BLaER1 (cell line): ENCODE data around the gene GPRC5B.

Source experiments
- H3K27ac ChIP-seq: shearing (Covaris generic); formaldehyde crosslinking; 2 replicates; pipeline ENCODE4 v1.8.1; 2022
- H3K27me3 ChIP-seq: shearing (Covaris generic); formaldehyde crosslinking; 2 replicates; pipeline ENCODE4 v1.8.1; 2022
- H3K36me3 ChIP-seq: shearing (Covaris generic); formaldehyde crosslinking; 2 replicates; pipeline ENCODE4 v1.8.1; 2022
- H3K4me1 ChIP-seq: shearing (Covaris generic); formaldehyde crosslinking; 2 replicates; pipeline ENCODE4 v1.8.1; 2022
- H3K4me2 ChIP-seq: shearing (Covaris generic); formaldehyde crosslinking; 2 replicates; pipeline ENCODE4 v1.8.1; 2022
- H3K4me3 ChIP-seq: shearing (Covaris generic); formaldehyde crosslinking; 2 replicates; pipeline ENCODE4 v1.8.1; 2022
- H3K9ac ChIP-seq: shearing (Covaris generic); formaldehyde crosslinking; 2 replicates; pipeline ENCODE4 v1.8.1; 2022
- H3K9me3 ChIP-seq: shearing (Covaris generic); formaldehyde crosslinking; 2 replicates; pipeline ENCODE4 v1.8.1; 2022
- H4K20me1 ChIP-seq: shearing (Covaris generic); formaldehyde crosslinking; 2 replicates; pipeline ENCODE4 v1.8.1; 2022
- Cebpa-rat ChIP-seq: shearing (Covaris generic); IDR thresholded peaks from 2 replicates; pipeline ENCODE4 v1.8.1; 2022

The GPRC5B gene

DNA sequence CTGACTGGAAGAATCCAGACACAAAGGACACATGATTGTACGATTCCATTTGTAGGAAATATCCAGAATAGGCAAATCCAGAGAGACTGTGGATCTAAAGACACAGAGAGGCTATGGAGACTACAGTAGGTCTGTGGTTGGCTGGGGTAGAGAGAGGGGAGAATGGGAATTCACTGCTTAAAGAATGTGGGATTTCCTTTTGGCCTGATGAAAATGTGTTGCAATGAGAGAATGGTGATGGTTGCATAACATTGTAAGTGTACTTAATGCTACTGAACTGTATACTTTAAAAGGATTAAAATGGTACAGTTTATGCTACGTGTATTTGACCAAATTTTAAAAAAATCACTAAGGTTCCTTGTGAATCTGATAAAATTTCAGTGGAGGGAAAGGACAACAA lies 62.1 kb downstream of the GPRC5B start:
- TF ChIP-seq Cebpa-rat = no peak
- H3K27ac ChIP-seq = no peak overlapping the region

DNA sequence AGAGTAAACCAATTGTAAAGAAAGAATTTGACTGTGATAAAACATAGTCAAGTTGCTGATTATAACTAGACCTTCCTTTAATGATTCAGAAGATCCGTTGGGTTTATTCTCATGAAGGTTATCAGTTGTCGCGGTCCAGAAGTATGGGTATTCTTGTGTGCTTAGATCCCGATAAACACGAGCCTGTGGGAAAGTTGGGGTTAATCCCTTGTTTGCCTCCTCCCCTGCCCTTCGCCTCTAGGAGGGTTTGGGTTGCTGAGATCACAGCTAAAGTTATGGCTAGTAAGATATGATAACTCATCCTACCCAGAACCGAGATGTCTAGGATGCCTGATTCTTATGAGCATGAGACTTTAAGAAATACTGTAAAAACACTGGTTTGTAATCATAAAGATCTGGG lies 66.8 kb downstream of the GPRC5B start:
- no peak overlapping the region for H3K9ac ChIP-seq

More for the DNA sequence above, 62.1 kb downstream of the GPRC5B start:
- Histone ChIP-seq H3K9me3 (peaks cover 7% of the 10 kb centered on the region; the same call in 1 of the 2 replicates), H3K9ac (no peak overlapping the region), H4K20me1 (no peaks in the 10 kb centered on the region), H3K27me3 (no peaks in the 10 kb centered on the region), H3K4me3 (no peak overlapping the region), H3K36me3 (no peaks in the 10 kb centered on the region), H3K4me2 (no peak overlapping the region), H3K4me1 (peaks cover 8% of the 10 kb centered on the region; the same call in 1 of the 2 replicates)

DNA sequence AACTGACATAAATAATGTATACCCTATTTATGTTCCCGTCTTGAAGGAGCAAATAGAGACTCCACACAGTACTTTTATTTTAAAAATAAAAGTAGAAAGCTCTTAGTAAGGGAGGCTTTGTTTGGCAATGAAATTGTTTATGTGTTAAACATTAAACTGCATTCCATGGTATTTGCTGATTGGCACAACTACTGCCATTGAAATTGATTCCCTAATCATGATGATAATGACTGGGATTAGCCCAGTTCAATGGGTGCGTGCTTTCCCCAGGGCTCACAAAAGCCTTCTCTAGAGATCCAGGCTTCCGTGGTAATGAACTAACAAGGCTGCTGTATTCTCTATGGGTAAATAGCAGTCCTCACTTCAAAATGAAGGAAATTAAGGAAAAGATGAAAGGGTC lies 67.5 kb downstream of the GPRC5B start:
- Histone ChIP-seq H3K4me1 (no peaks in the 10 kb centered on the region), H3K36me3 (no peaks in the 10 kb centered on the region), H3K27ac (no peak overlapping the region), H3K9ac (no peak overlapping the region), H3K4me3 (no peak overlapping the region), H3K27me3 (no peaks in the 10 kb centered on the region), H3K4me2 (no peak overlapping the region), H3K9me3 (peaks cover 8% of the 10 kb centered on the region), H4K20me1 (no peaks in the 10 kb centered on the region)
- TF ChIP-seq Cebpa-rat = no peak

More for the DNA sequence above, 66.8 kb downstream of the GPRC5B start:
- H3K4me3 ChIP-seq = no peak overlapping the region
- no peaks in the 10 kb centered on the region for H3K36me3 ChIP-seq
- no peak for TF ChIP-seq Cebpa-rat
- no peak overlapping the region for H3K4me2 ChIP-seq
- peaks cover under 1% of the 10 kb centered on the region; the same call in 1 of the 2 replicates for H3K4me1 ChIP-seq
- H3K27me3 ChIP-seq = no peaks in the 10 kb centered on the region
- no peaks in the 10 kb centered on the region for H4K20me1 ChIP-seq
- peaks cover 6% of the 10 kb centered on the region for H3K9me3 ChIP-seq
- H3K27ac ChIP-seq = no peak overlapping the region

DNA sequence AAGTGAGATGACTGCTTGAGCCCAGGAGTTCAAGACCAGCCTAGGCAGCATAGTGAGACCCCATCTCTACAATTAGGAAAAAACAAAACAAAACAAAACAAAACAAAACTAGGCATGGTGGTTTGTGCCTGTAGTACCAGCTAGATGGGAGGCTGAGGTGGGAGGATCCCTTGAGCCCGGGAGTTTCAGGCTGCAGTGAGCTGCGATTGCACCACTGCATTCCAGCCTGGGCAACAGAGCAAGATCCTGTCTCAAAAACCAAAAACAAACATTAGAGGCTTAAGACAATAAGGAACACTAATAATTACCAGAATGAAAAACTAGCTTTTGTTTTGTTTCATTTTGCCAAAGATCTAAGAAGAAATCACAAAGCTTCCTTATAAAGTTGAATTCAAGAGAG lies 69.2 kb downstream of the GPRC5B start:
- no peak overlapping the region for H3K27ac ChIP-seq
- H3K27me3 ChIP-seq = no peaks in the 10 kb centered on the region
- no peaks in the 10 kb centered on the region for H4K20me1 ChIP-seq
- TF ChIP-seq Cebpa-rat = no peak
- H3K4me2 ChIP-seq = no peak overlapping the region
- H3K9ac ChIP-seq = no peak overlapping the region
- no peaks in the 10 kb centered on the region for H3K4me1 ChIP-seq
- no peaks in the 10 kb centered on the region for H3K36me3 ChIP-seq
- no peak overlapping the region for H3K4me3 ChIP-seq
- H3K9me3 ChIP-seq = peaks cover 8% of the 10 kb centered on the region

DNA sequence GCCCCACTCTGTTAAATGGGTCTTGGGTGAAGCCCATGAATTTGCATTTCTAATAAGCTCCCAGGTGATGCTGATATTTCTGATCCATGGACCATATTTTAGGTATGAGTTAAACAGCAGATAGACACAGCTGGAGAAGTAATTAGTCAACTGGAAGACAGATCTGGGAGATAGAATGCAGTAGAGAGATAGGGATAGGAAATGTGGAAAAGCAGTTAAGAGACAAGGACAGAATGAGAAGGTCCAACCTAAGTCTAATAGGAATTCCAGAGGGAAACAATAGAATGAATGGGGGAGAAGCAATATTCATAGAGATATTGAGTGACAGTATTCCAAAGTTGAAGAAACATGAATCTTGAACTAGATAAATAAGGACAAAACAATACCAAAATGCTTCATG lies 71.7 kb downstream of the GPRC5B start:
- TF ChIP-seq Cebpa-rat = no peak
- Histone ChIP-seq H3K4me2 (no peak overlapping the region), H3K9me3 (peaks cover 8% of the 10 kb centered on the region), H3K27ac (no peak overlapping the region), H3K9ac (no peak overlapping the region), H3K4me3 (no peak overlapping the region), H3K27me3 (no peaks in the 10 kb centered on the region), H3K36me3 (no peaks in the 10 kb centered on the region), H3K4me1 (peaks cover 18% of the 10 kb centered on the region), H4K20me1 (no peaks in the 10 kb centered on the region)

DNA sequence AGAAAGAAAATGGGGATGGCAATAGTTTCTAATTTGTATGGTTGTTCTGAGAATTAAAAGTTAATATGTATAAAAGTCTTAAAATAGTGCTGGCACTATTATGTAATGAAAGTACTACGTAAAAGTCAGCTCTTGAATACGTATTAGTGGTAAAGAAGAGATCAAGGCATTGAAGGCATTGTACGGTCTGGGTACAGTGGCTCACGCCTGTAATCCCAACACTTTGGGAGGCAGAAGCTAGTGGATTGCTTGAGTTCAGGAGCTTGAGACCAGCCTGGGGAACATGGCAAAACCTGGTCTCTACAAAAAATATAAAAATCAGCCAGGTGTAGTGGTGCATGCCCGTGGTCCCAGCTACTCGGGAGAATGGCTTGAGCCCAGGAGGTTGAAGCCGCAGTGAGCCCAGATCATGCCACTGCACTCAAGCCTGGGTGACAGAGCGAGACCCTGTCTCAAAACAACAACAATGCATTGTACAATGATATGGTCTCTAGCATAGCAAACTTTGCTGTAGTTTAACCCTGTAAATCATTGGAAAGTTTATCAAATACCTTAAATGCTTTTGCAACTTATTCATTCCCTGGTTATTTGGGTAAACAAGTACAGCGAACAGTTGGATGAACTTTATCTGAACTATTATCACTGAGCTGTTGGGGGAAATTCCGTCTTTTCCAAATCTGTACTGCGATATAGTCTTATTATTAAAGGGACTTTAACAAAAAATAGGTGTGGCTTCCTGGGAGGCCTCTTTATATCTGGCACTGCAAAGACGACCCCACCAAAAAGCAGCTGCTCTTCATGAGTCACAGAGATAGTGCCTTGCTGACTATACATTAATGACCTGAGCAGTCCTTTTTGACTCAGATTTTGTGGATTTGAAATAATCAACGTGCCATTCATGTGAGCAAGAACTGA lies 73.6 kb downstream of the GPRC5B start:
- no peaks in the 10 kb centered on the region for H3K36me3 ChIP-seq
- H3K9ac ChIP-seq = no peak overlapping the region
- no peak overlapping the region for H3K4me2 ChIP-seq
- no peak for TF ChIP-seq Cebpa-rat
- H3K4me3 ChIP-seq = no peak overlapping the region
- H3K9me3 ChIP-seq = peaks cover 17% of the 10 kb centered on the region
- H4K20me1 ChIP-seq = no peaks in the 10 kb centered on the region
- no peaks in the 10 kb centered on the region for H3K27me3 ChIP-seq
- H3K27ac ChIP-seq = no peak overlapping the region
- peaks cover 23% of the 10 kb centered on the region for H3K4me1 ChIP-seq

DNA sequence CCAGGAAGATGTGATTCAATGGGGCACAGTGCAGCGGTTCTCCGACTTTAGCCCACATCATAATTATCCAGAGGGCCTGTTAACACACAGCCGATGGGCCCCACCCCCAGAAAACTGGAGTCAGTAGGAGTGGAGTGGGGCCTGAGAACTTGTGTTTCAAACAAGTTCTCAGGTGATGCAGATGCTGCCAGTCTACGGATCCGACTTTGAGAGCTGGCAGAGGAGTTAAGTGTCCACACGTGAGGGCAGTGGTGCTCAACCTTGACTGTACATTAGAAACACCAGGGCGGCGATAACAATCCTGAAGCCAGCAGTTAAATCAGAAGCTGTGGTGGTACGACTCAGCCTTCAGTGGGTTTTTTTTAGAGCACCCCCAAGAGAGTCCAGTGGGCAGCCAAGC lies 75.0 kb downstream of the GPRC5B start:
- Histone ChIP-seq H4K20me1 (no peaks in the 10 kb centered on the region), H3K36me3 (no peaks in the 10 kb centered on the region), H3K4me2 (peak overlapping the region; percentile 0; the same call in 1 of the 2 replicates), H3K27me3 (no peaks in the 10 kb centered on the region), H3K9ac (no peak overlapping the region), H3K4me1 (peaks cover 30% of the 10 kb centered on the region), H3K9me3 (peaks cover 27% of the 10 kb centered on the region), H3K27ac (0 out of 2 replicates have a peak overlapping the region, but pooled peaks have one; percentile 27), H3K4me3 (no peak overlapping the region)
- no peak for TF ChIP-seq Cebpa-rat

DNA sequence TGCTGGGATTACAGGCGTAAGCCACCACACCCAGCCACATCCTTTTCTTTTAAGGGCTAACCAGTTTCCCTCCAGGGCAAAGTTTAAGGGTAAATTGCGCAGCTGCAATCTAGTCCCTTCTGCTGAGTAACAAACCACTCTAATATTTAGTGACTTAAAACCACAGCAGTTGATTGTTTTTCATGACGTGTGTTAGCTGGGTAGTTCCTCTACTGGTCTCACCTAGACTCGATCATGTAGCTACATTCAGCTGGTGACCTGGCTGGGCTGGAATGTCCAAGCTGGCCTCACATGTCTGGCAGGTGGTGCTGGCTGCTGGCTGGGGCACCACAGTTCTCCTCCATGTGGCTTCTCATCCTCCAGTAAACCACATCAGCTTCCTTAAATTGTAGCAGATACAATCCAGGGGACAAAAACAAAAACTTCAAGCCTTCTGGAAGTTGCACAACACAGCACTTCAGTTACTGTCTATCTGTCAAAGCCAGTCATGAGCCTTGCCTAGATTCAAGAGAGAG lies 75.5 kb downstream of the GPRC5B start:
- Histone ChIP-seq H3K4me2 (peak overlapping the region; percentile 0; the same call in 1 of the 2 replicates), H3K36me3 (no peaks in the 10 kb centered on the region), H3K9me3 (peaks cover 27% of the 10 kb centered on the region), H3K27me3 (no peaks in the 10 kb centered on the region), H3K27ac (0 out of 2 replicates have a peak overlapping the region, but pooled peaks have one; percentile 27), H3K9ac (no peak overlapping the region), H4K20me1 (no peaks in the 10 kb centered on the region), H3K4me1 (peaks cover 35% of the 10 kb centered on the region), H3K4me3 (no peak overlapping the region)
- TF ChIP-seq Cebpa-rat = peak; percentile 45; the same call in 1 of the 2 replicates

DNA sequence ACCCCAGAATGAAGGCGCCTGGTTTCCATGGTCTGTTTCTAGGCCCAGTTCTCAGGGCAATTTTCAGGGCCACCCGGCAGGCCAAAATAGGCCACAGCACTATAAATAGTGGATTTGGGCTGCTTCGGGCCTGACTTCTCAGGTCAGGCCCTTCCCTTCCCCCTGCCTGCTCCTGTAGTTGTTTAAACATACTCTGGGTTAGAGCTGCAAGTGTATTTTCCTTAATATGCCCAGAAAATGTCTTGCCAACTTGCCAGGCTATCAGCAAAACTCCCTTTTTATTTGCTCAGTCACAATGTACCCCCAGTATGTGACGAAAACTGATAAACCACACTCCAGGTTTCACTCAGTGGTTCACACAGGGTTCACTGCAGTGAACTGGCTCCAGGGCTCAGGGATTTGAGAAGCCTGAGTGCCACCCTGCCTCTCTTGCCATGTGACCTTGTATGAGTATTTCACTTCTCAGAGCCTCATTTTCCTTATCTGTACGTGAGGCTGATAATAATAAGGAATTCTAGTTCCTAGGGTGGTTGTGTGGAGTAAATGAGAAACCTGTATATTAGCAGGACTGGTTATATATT lies 76.5 kb downstream of the GPRC5B start:
- H4K20me1 ChIP-seq = no peaks in the 10 kb centered on the region
- H3K4me1 ChIP-seq = peaks cover 45% of the 10 kb centered on the region
- H3K36me3 ChIP-seq = no peaks in the 10 kb centered on the region
- no peaks in the 10 kb centered on the region for H3K27me3 ChIP-seq
- peak overlapping the region; percentile 30; the same call in 1 of the 2 replicates for H3K27ac ChIP-seq
- H3K9ac ChIP-seq = no peak overlapping the region
- H3K4me2 ChIP-seq = peak overlapping the region; percentile 0; the same call in 1 of the 2 replicates
- H3K4me3 ChIP-seq = no peak overlapping the region
- H3K9me3 ChIP-seq = peaks cover 25% of the 10 kb centered on the region
- TF ChIP-seq Cebpa-rat = no peak
